SU-DHL-6 (cell line): ENCODE results near the gene ANKRD39.

Experiments used
- H2AFZ ChIP-seq: fragments of 200-600 bp; sonication (generic); 2 replicates; pipeline ENCODE4 v1.6.1; 2014; ENCODE audit warnings: low read depth, mild to moderate bottlenecking, moderate library complexity, mixed read lengths, antibody characterized with exemption, low read length; ENCODE audit not compliant: severe bottlenecking
- H3F3A ChIP-seq: fragments of 200-600 bp; shearing (Covaris generic); 2 replicates; pipeline ENCODE4 v1.6.0; 2016; ENCODE audit warnings: antibody characterized with exemption, mild to moderate bottlenecking; ENCODE audit not compliant: insufficient read depth
- H3K27ac ChIP-seq: fragments of 200-600 bp; sonication (generic); 2 replicates; pipeline ENCODE4 v1.5.1; 2016; ENCODE audit warnings: low read depth, mild to moderate bottlenecking, low read length, moderate library complexity, mixed read lengths
- H3K27me3 ChIP-seq: fragments of 200-600 bp; sonication (generic), shearing (Covaris generic); 2 replicates; pipeline ENCODE4 v1.6.0; 2014; ENCODE audit warnings: mild to moderate bottlenecking, low read length
- H3K36me3 ChIP-seq: fragments of 200-600 bp; sonication (generic); 2 replicates; pipeline ENCODE4 v1.6.1; 2014; ENCODE audit warnings: mild to moderate bottlenecking, low read length, mixed read lengths
- H3K4me2 ChIP-seq: fragments of 300-600, 200-600 bp; shearing (Covaris generic), sonication (generic); 2 replicates; pipeline ENCODE4 v1.6.0; 2014; ENCODE audit warnings: low read length, low read depth, mild to moderate bottlenecking; ENCODE audit not compliant: poor library complexity, severe bottlenecking
- H3K4me3 ChIP-seq: fragments of 200-600 bp; sonication (generic); 2 replicates; pipeline ENCODE4 v1.5.1; 2014; ENCODE audit warnings: antibody characterized with exemption, low read length, mild to moderate bottlenecking, mixed read lengths; ENCODE audit not compliant: insufficient read depth, poor library complexity, severe bottlenecking
- H3K79me2 ChIP-seq: fragments of 200-600 bp; sonication (generic); 2 replicates; pipeline ENCODE4 v1.6.1; 2014; ENCODE audit warnings: mild to moderate bottlenecking, low read length, moderate library complexity; ENCODE audit not compliant: insufficient read depth
- H3K9ac ChIP-seq: fragments of 200-600 bp; sonication (generic); 2 replicates; pipeline ENCODE4 v1.7.0; 2014; ENCODE audit warnings: mild to moderate bottlenecking, low read length
- H3K9me2 ChIP-seq: fragments of 200-600 bp; sonication (generic); replicated peaks from 2 replicates; pipeline ENCODE4 v1.6.1; 2014; ENCODE audit warnings: low read length; ENCODE audit not compliant: insufficient read depth
- H3K9me3 ChIP-seq: fragments of 200-600 bp; sonication (generic); 2 replicates; pipeline ENCODE4 v1.6.1; 2014; ENCODE audit warnings: low read length, mixed read lengths; ENCODE audit not compliant: insufficient read depth
- H4K20me1 ChIP-seq: fragments of 200-600 bp; sonication (generic); 2 replicates; pipeline ENCODE4 v1.6.1; 2014; ENCODE audit warnings: low read depth, mild to moderate bottlenecking, antibody characterized with exemption, low read length, moderate library complexity, mixed read lengths
- CTCF ChIP-seq: fragments of 200-600 bp; sonication (generic); IDR thresholded peaks from one replicate; pipeline ENCODE4 v1.5.1; 2017; ENCODE audit warnings: antibody characterized with exemption, mild to moderate bottlenecking, low read length, moderate library complexity; ENCODE audit not compliant: insufficient read depth, poor library complexity, severe bottlenecking
- EZH2phosphoT487 ChIP-seq: fragments of 200-600 bp; sonication (generic), shearing (Covaris generic); conservative IDR thresholded peaks from 2 replicates; pipeline ENCODE4 v1.6.1; 2018; ENCODE audit warnings: mild to moderate bottlenecking, antibody characterized with exemption, low read length, moderate library complexity, mixed read lengths

The ANKRD39 gene

GRCh38 chr2:96898641-96899412, 41.0 kb upstream of the ANKRD39 start:
- no peaks in the 10 kb centered on the region for H3F3A ChIP-seq
- no peak overlapping the region for H3K4me3 ChIP-seq
- TF ChIP-seq CTCF: no peak
- H2AFZ ChIP-seq: no peak overlapping the region
- H3K9me2 ChIP-seq: no peaks in the 10 kb centered on the region
- no peak overlapping the region for H3K9ac ChIP-seq
- no peaks in the 10 kb centered on the region for H3K27me3 ChIP-seq
- H3K36me3 ChIP-seq: no peaks in the 10 kb centered on the region
- H3K79me2 ChIP-seq: no peaks in the 10 kb centered on the region
- no peaks in the 10 kb centered on the region for H3K9me3 ChIP-seq
- H3K27ac ChIP-seq: no peak overlapping the region
- H4K20me1 ChIP-seq: no peaks in the 10 kb centered on the region
- H3K4me2 ChIP-seq: no peak overlapping the region

GRCh38 chr2:96898135-96898505, 40.3 kb upstream of the ANKRD39 start:
- Histone ChIP-seq H3K9me3 (no peaks in the 10 kb centered on the region), H3K36me3 (no peaks in the 10 kb centered on the region), H3K27ac (no peak overlapping the region), H3K9ac (no peak overlapping the region), H3F3A (no peaks in the 10 kb centered on the region), H3K79me2 (no peaks in the 10 kb centered on the region), H4K20me1 (no peaks in the 10 kb centered on the region), H3K27me3 (no peaks in the 10 kb centered on the region), H3K4me3 (no peak overlapping the region), H3K4me2 (no peak overlapping the region), H3K9me2 (no peaks in the 10 kb centered on the region), H2AFZ (no peak overlapping the region)
- TF ChIP-seq CTCF: no peak

GRCh38 chr2:96897491-96898134, 39.8 kb upstream of the ANKRD39 start:
- Histone ChIP-seq H3K79me2 (no peaks in the 10 kb centered on the region), H3K9me2 (no peaks in the 10 kb centered on the region), H3K9me3 (no peaks in the 10 kb centered on the region), H3K36me3 (no peaks in the 10 kb centered on the region), H4K20me1 (no peaks in the 10 kb centered on the region), H3K27me3 (no peaks in the 10 kb centered on the region), H3F3A (no peaks in the 10 kb centered on the region), H3K9ac (no peak overlapping the region), H3K27ac (no peak overlapping the region), H3K4me3 (no peak overlapping the region), H2AFZ (no peak overlapping the region), H3K4me2 (no peak overlapping the region)
- TF ChIP-seq CTCF: no peak
- no peak for TF ChIP-seq EZH2phosphoT487
